Measurements from ENCODE around the gene DCX. TPM values are rescaled to one million over a fixed set of nuclear protein-coding genes. Genes with fewer than 3 reads are reported as not detected.

The DCX gene
- total and polyA plus RNA-seq, 4 donors, result 0.01 to 1.6 TPM; not detected in 2

GRCh38 chrX:111329370-111329769 is 82.6 kb downstream of the DCX start:
- Histone ChIP-seq H3K27ac (ENCODE audit: low read depth in 1 of 2, low read length in 1 of 2) (no peak overlapping the region), H3K27me3 (ENCODE audit: control insufficient read depth in 3 of 3, insufficient read depth in 3 of 3, low read length in 2 of 3) (peaks cover 0 to 43% (median 8%) of the 10 kb centered on the region in 3 donors), H3K36me3 (ENCODE audit: control insufficient read depth in 4 of 4, insufficient read depth in 4 of 4, low read length in 4 of 4) (no peaks in the 10 kb centered on the region), H3K4me3 (no peak overlapping the region), H3K4me1 (ENCODE audit: control insufficient read depth in 5 of 5, insufficient read depth in 5 of 5, low read length in 5 of 5) (no peaks in the 10 kb centered on the region), H3K9ac (ENCODE audit: insufficient read depth in 1 of 2, low read length in 2 of 2) (no peak overlapping the region), H3K9me3 (ENCODE audit: control insufficient read depth in 4 of 4, insufficient read depth in 3 of 4, low read length in 3 of 4) (no peaks in the 10 kb centered on the region)
- ATAC-seq (ENCODE audit: insufficient read depth, low FRiP score), result no peak
- no peak for DNase-seq
- TF ChIP-seq, protein P1, sequence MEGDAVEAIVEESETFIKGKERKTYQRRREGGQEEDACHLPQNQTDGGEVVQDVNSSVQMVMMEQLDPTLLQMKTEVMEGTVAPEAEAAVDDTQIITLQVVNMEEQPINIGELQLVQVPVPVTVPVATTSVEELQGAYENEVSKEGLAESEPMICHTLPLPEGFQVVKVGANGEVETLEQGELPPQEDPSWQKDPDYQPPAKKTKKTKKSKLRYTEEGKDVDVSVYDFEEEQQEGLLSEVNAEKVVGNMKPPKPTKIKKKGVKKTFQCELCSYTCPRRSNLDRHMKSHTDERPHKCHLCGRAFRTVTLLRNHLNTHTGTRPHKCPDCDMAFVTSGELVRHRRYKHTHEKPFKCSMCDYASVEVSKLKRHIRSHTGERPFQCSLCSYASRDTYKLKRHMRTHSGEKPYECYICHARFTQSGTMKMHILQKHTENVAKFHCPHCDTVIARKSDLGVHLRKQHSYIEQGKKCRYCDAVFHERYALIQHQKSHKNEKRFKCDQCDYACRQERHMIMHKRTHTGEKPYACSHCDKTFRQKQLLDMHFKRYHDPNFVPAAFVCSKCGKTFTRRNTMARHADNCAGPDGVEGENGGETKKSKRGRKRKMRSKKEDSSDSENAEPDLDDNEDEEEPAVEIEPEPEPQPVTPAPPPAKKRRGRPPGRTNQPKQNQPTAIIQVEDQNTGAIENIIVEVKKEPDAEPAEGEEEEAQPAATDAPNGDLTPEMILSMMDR (IDR thresholded peaks at IDR 0.05; ENCODE audit: control extremely low read depth, extremely low read depth), result no peak

DNA sequence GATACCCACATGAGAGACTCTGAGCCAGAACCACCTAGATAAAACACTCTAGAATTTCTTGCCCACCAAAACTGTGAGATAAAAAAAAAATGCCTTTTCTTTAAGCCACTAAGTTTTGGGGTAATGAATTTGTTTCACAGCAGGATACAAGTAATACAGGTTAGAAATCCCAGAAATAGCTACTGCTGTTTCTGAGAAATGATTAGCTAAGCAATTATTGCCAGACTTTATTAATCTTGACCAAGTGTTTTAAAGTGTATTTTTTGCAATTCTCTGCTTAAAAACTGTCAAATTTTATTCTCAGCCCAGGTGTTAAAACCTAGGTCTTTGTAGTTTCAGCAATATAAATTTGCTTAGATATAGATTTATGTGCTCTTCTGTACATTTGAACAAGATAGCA is 83.1 kb downstream of the DCX start:
- Histone ChIP-seq H3K9me3 (ENCODE audit: control insufficient read depth in 4 of 4, insufficient read depth in 3 of 4, low read length in 3 of 4) (no peaks in the 10 kb centered on the region), H3K4me1 (ENCODE audit: control insufficient read depth in 5 of 5, insufficient read depth in 5 of 5, low read length in 5 of 5) (no peaks in the 10 kb centered on the region), H3K36me3 (ENCODE audit: control insufficient read depth in 4 of 4, insufficient read depth in 4 of 4, low read length in 4 of 4) (no peaks in the 10 kb centered on the region), H3K9ac (ENCODE audit: insufficient read depth in 1 of 2, low read length in 2 of 2) (no peak overlapping the region), H3K27me3 (ENCODE audit: control insufficient read depth in 3 of 3, insufficient read depth in 3 of 3, low read length in 2 of 3) (peaks cover 0 to 48% (median 8%) of the 10 kb centered on the region in 3 donors), H3K27ac (ENCODE audit: low read depth in 1 of 2, low read length in 1 of 2) (no peak overlapping the region), H3K4me3 (no peak overlapping the region)
- TF ChIP-seq, protein P1 (IDR thresholded peaks at IDR 0.05; ENCODE audit: control extremely low read depth, extremely low read depth), result no peak
- DNase-seq (no peak), ATAC-seq (ENCODE audit: insufficient read depth, low FRiP score) (no peak)

DNA sequence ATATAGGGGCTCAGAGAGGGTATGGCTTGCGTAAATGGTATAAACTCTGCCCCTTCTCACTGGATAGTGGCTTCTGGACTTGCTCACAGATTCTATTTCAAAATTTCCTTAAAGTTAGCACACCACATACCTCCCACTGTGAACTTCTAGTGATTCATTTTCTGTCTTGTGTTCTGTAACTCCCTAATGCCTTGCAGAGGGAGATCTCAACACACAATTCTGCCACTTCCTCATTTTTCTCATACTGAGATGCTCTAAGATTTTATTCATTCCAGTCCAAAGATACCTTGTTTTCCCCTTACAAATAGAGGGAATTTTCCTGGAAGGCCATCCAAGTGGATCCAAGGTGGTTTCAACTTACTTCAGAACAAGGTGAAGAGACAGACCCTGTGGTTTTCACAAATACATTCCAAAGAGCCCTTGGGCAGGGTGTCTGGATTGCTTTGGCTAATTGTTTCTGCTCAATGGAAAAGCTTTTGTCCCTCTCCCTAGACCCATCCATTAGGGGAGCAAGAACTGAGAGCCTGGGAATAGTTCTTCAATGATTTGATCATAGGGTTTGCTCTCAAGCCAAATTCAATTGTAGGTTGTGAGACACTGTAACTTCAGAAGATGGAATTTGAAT is 89.6 kb downstream of the DCX start:
- Histone ChIP-seq H3K4me1 (ENCODE audit: control insufficient read depth in 5 of 5, insufficient read depth in 5 of 5, low read length in 5 of 5) (no peaks in the 10 kb centered on the region), H3K36me3 (ENCODE audit: control insufficient read depth in 4 of 4, insufficient read depth in 4 of 4, low read length in 4 of 4) (no peaks in the 10 kb centered on the region), H3K27ac (ENCODE audit: low read depth in 1 of 2, low read length in 1 of 2) (no peak overlapping the region), H3K9me3 (ENCODE audit: control insufficient read depth in 4 of 4, insufficient read depth in 3 of 4, low read length in 3 of 4) (no peaks in the 10 kb centered on the region), H3K4me3 (no peak overlapping the region), H3K9ac (ENCODE audit: insufficient read depth in 1 of 2, low read length in 2 of 2) (no peak overlapping the region), H3K27me3 (ENCODE audit: control insufficient read depth in 3 of 3, insufficient read depth in 3 of 3, low read length in 2 of 3) (peaks cover 0 to 40% (median 8%) of the 10 kb centered on the region in 3 donors)
- TF ChIP-seq, protein P1 (IDR thresholded peaks at IDR 0.05; ENCODE audit: control extremely low read depth, extremely low read depth), result no peak
- DNase-seq, result no peak
- 71 to 91% methylated on average over 1 of the region's 1 CpG for WGBS, 2 donors
- no peak for ATAC-seq (ENCODE audit: insufficient read depth, low FRiP score)

DNA sequence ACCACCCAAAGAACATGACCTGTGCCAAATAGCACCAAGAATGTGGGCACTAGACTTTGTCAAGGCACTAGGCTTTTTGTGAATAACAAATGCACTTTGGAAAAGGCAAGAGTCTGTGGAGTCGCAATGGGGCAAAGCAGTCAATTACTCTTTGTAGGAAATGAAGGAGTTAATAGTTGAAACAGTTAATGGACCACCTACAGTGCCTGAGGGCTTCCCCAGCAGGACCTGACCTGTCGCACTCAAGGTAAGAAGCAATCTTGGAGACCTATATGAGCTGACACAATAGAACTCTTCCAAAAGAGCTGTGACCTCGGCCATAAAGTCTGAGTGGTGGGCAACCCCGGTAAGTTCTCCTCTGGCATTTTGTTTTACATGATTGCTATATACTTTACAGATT is 92.5 kb downstream of the DCX start:
- Histone ChIP-seq H3K4me3 (no peak overlapping the region), H3K27ac (ENCODE audit: low read depth in 1 of 2, low read length in 1 of 2) (no peak overlapping the region), H3K27me3 (ENCODE audit: control insufficient read depth in 3 of 3, insufficient read depth in 3 of 3, low read length in 2 of 3) (peaks cover 0 to 33% (median 7%) of the 10 kb centered on the region in 3 donors), H3K4me1 (ENCODE audit: control insufficient read depth in 5 of 5, insufficient read depth in 5 of 5, low read length in 5 of 5) (no peaks in the 10 kb centered on the region), H3K36me3 (ENCODE audit: control insufficient read depth in 4 of 4, insufficient read depth in 4 of 4, low read length in 4 of 4) (no peaks in the 10 kb centered on the region), H3K9me3 (ENCODE audit: control insufficient read depth in 4 of 4, insufficient read depth in 3 of 4, low read length in 3 of 4) (peaks cover 0 to 2% (median 0%) of the 10 kb centered on the region in 4 donors), H3K9ac (ENCODE audit: insufficient read depth in 1 of 2, low read length in 2 of 2) (no peak overlapping the region)
- no peak for DNase-seq
- TF ChIP-seq, protein P1 (IDR thresholded peaks at IDR 0.05; ENCODE audit: control extremely low read depth, extremely low read depth), result no peak
- 55 to 71% methylated on average over 4 of the region's 4 CpGs for WGBS, 2 donors
- ATAC-seq (ENCODE audit: insufficient read depth, low FRiP score), result no peak

All from lung (tissue), 12 donors.